ENCODE measurements around the gene AKR1D1.

AKR1D1 gene

GRCh38 chr7:138116141-138116540, 39.9 kb downstream of the AKR1D1 start:
- in situ Hi-C loops (cut with HindIII; ENCODE audit: low sequenced_read_pairs), result no loop called here
- no peak for TF ChIP-seq CTCF (IDR thresholded peaks at IDR 0.05; ENCODE audit: low read depth, low read length, missing control alignments)
- peak; percentile 28 for DNase-seq (ENCODE audit: low read depth)
- no peak overlapping the region for H3K4me3 ChIP-seq (ENCODE audit: low read depth, low read length)

DNA sequence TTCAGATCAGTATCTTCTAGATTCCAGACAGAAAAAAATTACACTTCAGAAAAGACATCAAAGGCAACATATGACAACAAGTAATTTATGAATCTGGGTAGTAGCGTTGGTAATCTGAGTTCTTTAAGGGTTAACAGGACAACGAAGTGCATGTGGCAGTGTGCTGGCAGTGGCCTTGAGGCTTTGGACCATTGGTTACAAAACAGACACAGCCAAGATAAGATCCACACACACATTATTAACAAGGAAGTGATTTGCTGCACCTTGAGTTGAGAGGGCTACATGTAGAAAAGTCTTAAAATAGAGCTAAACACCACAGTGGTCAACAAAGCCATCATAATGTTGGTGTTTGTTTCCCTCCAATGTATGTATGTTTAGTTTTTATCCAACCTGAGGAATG, 40.6 kb downstream of the AKR1D1 start:
- no peak for DNase-seq (ENCODE audit: low read depth)
- TF ChIP-seq CTCF (IDR thresholded peaks at IDR 0.05; ENCODE audit: low read depth, low read length, missing control alignments), result no peak
- in situ Hi-C loops (cut with HindIII; ENCODE audit: low sequenced_read_pairs), result no loop called here
- H3K4me3 ChIP-seq (ENCODE audit: low read depth, low read length), result no peak overlapping the region

- DNase-seq (ENCODE audit: low read depth), result no peak
- H3K4me3 ChIP-seq (ENCODE audit: low read depth, low read length), result no peak overlapping the region
- no peak for TF ChIP-seq CTCF (IDR thresholded peaks at IDR 0.05; ENCODE audit: low read depth, low read length, missing control alignments)
- in situ Hi-C loops (cut with HindIII; ENCODE audit: low sequenced_read_pairs), result no loop called here
Measured at GRCh38 chr7:138120140-138120827, 44.0 kb downstream of the AKR1D1 start.

- no peak for TF ChIP-seq CTCF (IDR thresholded peaks at IDR 0.05; ENCODE audit: low read depth, low read length, missing control alignments)
- in situ Hi-C loops (cut with HindIII; ENCODE audit: low sequenced_read_pairs), result no loop called here
- no peak for DNase-seq (ENCODE audit: low read depth)
- H3K4me3 ChIP-seq (ENCODE audit: low read depth, low read length), result no peak overlapping the region
Measured at GRCh38 chr7:138122162-138122561, 45.9 kb downstream of the AKR1D1 start.

DNA sequence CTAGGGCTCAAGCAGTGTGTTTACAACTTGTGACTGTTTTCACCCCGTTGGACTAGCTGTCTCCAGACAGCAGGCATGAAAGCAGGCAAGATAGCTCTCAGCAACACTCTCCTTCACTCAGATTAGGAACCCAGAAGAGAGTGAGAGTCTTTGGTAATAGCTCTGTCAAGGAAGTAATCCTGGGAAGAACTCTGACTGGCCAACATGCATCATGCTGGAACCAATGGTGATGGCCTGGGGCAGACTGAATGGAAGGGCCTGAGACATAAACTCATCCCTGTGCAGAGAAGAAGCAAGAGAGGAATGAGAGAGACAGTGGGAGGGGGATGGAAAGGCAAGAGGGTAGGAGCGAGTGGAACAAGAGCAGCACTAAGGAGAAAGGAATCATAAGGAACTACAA, 48.9 kb downstream of the AKR1D1 start:
- no peak for TF ChIP-seq CTCF (IDR thresholded peaks at IDR 0.05; ENCODE audit: low read depth, low read length, missing control alignments)
- DNase-seq (ENCODE audit: low read depth), result no peak
- in situ Hi-C loops (cut with HindIII; ENCODE audit: low sequenced_read_pairs), result no loop called here
- no peak overlapping the region for H3K4me3 ChIP-seq (ENCODE audit: low read depth, low read length)

GRCh38 chr7:138125598-138126111, 49.4 kb downstream of the AKR1D1 start:
- no peak for TF ChIP-seq CTCF (IDR thresholded peaks at IDR 0.05; ENCODE audit: low read depth, low read length, missing control alignments)
- DNase-seq (ENCODE audit: low read depth), result no peak
- in situ Hi-C loops (cut with HindIII; ENCODE audit: low sequenced_read_pairs), result no loop called here
- H3K4me3 ChIP-seq (ENCODE audit: low read depth, low read length), result no peak overlapping the region

Measured in astrocyte of the cerebellum (primary cell).